ENCODE measurements around the gene CREBBP.

DNA sequence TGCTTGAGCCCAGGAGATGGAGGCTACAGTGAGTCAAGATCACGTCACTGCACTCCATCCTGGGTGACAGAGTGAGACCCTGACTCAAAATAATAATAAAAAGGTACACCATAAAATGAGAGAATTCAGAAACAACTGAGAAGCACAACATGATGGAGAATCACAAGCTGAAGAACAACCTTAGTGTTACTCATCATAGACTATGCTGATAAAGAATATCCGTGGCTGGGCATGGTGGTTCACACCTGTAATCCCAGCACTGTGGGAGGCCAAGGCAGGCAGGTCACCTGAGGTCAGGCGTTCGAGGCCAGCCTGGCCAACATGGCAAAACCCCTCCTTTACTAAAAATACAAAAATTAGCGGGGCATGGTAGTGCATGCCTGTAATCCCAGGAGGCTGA is 16.0 kb downstream of the CREBBP start:
- TF ChIP-seq, protein P1, sequence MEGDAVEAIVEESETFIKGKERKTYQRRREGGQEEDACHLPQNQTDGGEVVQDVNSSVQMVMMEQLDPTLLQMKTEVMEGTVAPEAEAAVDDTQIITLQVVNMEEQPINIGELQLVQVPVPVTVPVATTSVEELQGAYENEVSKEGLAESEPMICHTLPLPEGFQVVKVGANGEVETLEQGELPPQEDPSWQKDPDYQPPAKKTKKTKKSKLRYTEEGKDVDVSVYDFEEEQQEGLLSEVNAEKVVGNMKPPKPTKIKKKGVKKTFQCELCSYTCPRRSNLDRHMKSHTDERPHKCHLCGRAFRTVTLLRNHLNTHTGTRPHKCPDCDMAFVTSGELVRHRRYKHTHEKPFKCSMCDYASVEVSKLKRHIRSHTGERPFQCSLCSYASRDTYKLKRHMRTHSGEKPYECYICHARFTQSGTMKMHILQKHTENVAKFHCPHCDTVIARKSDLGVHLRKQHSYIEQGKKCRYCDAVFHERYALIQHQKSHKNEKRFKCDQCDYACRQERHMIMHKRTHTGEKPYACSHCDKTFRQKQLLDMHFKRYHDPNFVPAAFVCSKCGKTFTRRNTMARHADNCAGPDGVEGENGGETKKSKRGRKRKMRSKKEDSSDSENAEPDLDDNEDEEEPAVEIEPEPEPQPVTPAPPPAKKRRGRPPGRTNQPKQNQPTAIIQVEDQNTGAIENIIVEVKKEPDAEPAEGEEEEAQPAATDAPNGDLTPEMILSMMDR (IDR thresholded peaks at IDR 0.05): no peak
- no peak for TF ChIP-seq POLR2A (IDR thresholded peaks at IDR 0.05)
